OCI-LY3 (cell line): ENCODE measurements around the gene TBC1D22B.

Experiments used
- H2AFZ ChIP-seq: fragments of 200-600, 300-600 bp; shearing (Covaris generic); 2 replicates; pipeline ENCODE4 v1.6.0; 2014; ENCODE audit warnings: antibody characterized with exemption, low read depth, low read length
- H3K27ac ChIP-seq: fragments of 200-600, 300-600 bp; sonication (generic); 2 replicates; pipeline ENCODE4 v1.5.1; 2014; ENCODE audit warnings: mild to moderate bottlenecking, low read length, moderate library complexity, mixed read lengths
- H3K27me3 ChIP-seq: fragments of 200-600, 300-600 bp; sonication (generic); 2 replicates; pipeline ENCODE4 v1.6.1; 2014; ENCODE audit warnings: low read depth, low read length, mixed read lengths
- H3K36me3 ChIP-seq: fragments of 200-600, 300-600 bp; sonication (generic); replicated peaks from 2 replicates; pipeline ENCODE3; 2014; ENCODE audit warnings: low read depth, low read length, mixed read lengths
- H3K4me1 ChIP-seq: fragments of 300-600, 200-600 bp; sonication (generic); 2 replicates; pipeline ENCODE4 v1.6.1; 2014; ENCODE audit warnings: low read length, mixed read lengths
- H3K4me2 ChIP-seq: fragments of 200-600, 300-600 bp; sonication (generic); 2 replicates; pipeline ENCODE4 v1.6.1; 2014; ENCODE audit warnings: low read length, mixed read lengths
- H3K4me3 ChIP-seq: fragments of 300-600, 200-600 bp; sonication (generic); 2 replicates; pipeline ENCODE4 v1.5.1; 2014; ENCODE audit warnings: antibody characterized with exemption, mild to moderate bottlenecking, low read length, moderate library complexity
- H3K79me2 ChIP-seq: fragments of 300-600, 200-600 bp; shearing (Covaris generic); 2 replicates; pipeline ENCODE4 v1.6.1; 2014; ENCODE audit warnings: mild to moderate bottlenecking, low read length, mixed read lengths
- H3K9ac ChIP-seq: fragments of 300-600, 200-600 bp; shearing (Covaris generic); 2 replicates; pipeline ENCODE4 v1.6.0; 2014; ENCODE audit warnings: mild to moderate bottlenecking, low read length, moderate library complexity
- H3K9me3 ChIP-seq: fragments of 200-600, 300-600 bp; shearing (Covaris generic); 2 replicates; pipeline ENCODE4 v1.6.1; 2014; ENCODE audit warnings: low read length, mixed read lengths; ENCODE audit not compliant: insufficient read depth
- H4K20me1 ChIP-seq: fragments of 200-600, 300-600 bp; sonication (generic); 2 replicates; pipeline ENCODE4 v1.6.1; 2016; ENCODE audit warnings: low read length, mixed read lengths; ENCODE audit not compliant: insufficient read depth
- CTCF ChIP-seq: fragments of 200-600, 300-600 bp; sonication (generic); IDR thresholded peaks from 2 replicates; pipeline ENCODE4 v1.5.1; 2014; ENCODE audit warnings: antibody characterized with exemption, low read length, low read depth
- EZH2phosphoT487 ChIP-seq: fragments of 200-600 bp; shearing (Covaris generic); IDR thresholded peaks from 2 replicates; pipeline ENCODE4 v1.6.1; 2018; ENCODE audit warnings: antibody characterized with exemption, mixed run types, low read depth

TBC1D22B gene

GRCh38 chr6:37277001-37277409 is 19.4 kb downstream of the TBC1D22B start:
- no peak overlapping the region for H2AFZ ChIP-seq
- no peak overlapping the region for H3K4me2 ChIP-seq
- H4K20me1 ChIP-seq, result 0 out of 2 replicates have a peak, but pooled peaks cover 19% of the 10 kb centered on the region
- TF ChIP-seq EZH2phosphoT487, result no peak
- TF ChIP-seq CTCF, result no peak
- H3K9me3 ChIP-seq, result no peaks in the 10 kb centered on the region
- H3K9ac ChIP-seq, result no peak overlapping the region
- no peak overlapping the region for H3K4me3 ChIP-seq
- H3K4me1 ChIP-seq, result peaks cover 3% of the 10 kb centered on the region; the same call in 1 of the 2 replicates
- peaks cover 19% of the 10 kb centered on the region for H3K36me3 ChIP-seq
- H3K27me3 ChIP-seq, result no peaks in the 10 kb centered on the region
- no peaks in the 10 kb centered on the region for H3K79me2 ChIP-seq
- no peak overlapping the region for H3K27ac ChIP-seq

- no peak overlapping the region for H3K4me3 ChIP-seq
- no peaks in the 10 kb centered on the region for H3K9me3 ChIP-seq
- TF ChIP-seq CTCF, result no peak
- TF ChIP-seq EZH2phosphoT487, result no peak
- H3K36me3 ChIP-seq, result peaks cover 28% of the 10 kb centered on the region
- peaks cover 3% of the 10 kb centered on the region; the same call in 1 of the 2 replicates for H3K4me1 ChIP-seq
- no peaks in the 10 kb centered on the region for H3K27me3 ChIP-seq
- H4K20me1 ChIP-seq, result 0 out of 2 replicates have a peak, but pooled peaks cover 17% of the 10 kb centered on the region
- H3K4me2 ChIP-seq, result no peak overlapping the region
- no peak overlapping the region for H3K9ac ChIP-seq
- no peak overlapping the region for H2AFZ ChIP-seq
- no peak overlapping the region for H3K27ac ChIP-seq
- H3K79me2 ChIP-seq, result no peaks in the 10 kb centered on the region
These were observed 22.0 kb downstream of the TBC1D22B start for GRCh38 chr6:37279366-37280134.

- Histone ChIP-seq H3K4me2 (no peak overlapping the region), H3K79me2 (no peaks in the 10 kb centered on the region), H2AFZ (no peak overlapping the region), H3K36me3 (peaks cover 33% of the 10 kb centered on the region), H4K20me1 (0 out of 2 replicates have a peak, but pooled peaks cover 19% of the 10 kb centered on the region), H3K9me3 (no peaks in the 10 kb centered on the region), H3K27ac (no peak overlapping the region), H3K4me3 (no peak overlapping the region), H3K9ac (no peak overlapping the region), H3K4me1 (peaks cover 3% of the 10 kb centered on the region; the same call in 1 of the 2 replicates), H3K27me3 (no peaks in the 10 kb centered on the region)
- TF ChIP-seq EZH2phosphoT487 (no peak), CTCF (no peak)
These were observed 22.8 kb downstream of the TBC1D22B start for GRCh38 chr6:37280162-37280887.

- 0 out of 2 replicates have a peak, but pooled peaks cover 16% of the 10 kb centered on the region for H4K20me1 ChIP-seq
- no peak overlapping the region for H3K27ac ChIP-seq
- no peaks in the 10 kb centered on the region for H3K27me3 ChIP-seq
- H3K4me1 ChIP-seq, result no peaks in the 10 kb centered on the region
- no peak overlapping the region for H3K9ac ChIP-seq
- no peak overlapping the region for H3K4me2 ChIP-seq
- H3K9me3 ChIP-seq, result no peaks in the 10 kb centered on the region
- no peak overlapping the region for H2AFZ ChIP-seq
- TF ChIP-seq CTCF (no peak), EZH2phosphoT487 (no peak)
- peaks cover 44% of the 10 kb centered on the region for H3K36me3 ChIP-seq
- H3K79me2 ChIP-seq, result no peaks in the 10 kb centered on the region
- no peak overlapping the region for H3K4me3 ChIP-seq
These were observed 24.8 kb downstream of the TBC1D22B start for GRCh38 chr6:37282371-37282770.
